Amniotic epithelial cell (primary cell): Measurements from ENCODE around the gene ANK2.

Source experiments
- DNase-seq: peaks from one replicate; pipeline ENCODE4 v3.0.0-alpha.2; 2010; ENCODE audit warnings: low read depth

ANK2 gene

GRCh38 chr4:113289766-113290165, 240.3 kb downstream of the ANK2 start:
- peak; percentile 13 for DNase-seq

GRCh38 chr4:113290666-113291065, 241.2 kb downstream of the ANK2 start:
- DNase-seq = peak; percentile 8

- no peak for DNase-seq
These were observed 243.1 kb downstream of the ANK2 start for GRCh38 chr4:113292371-113293042.

GRCh38 chr4:113293043-113293560, 243.6 kb downstream of the ANK2 start:
- DNase-seq = peak; percentile 7

GRCh38 chr4:113293674-113294073, 244.2 kb downstream of the ANK2 start:
- no peak for DNase-seq

- no peak for DNase-seq
These were observed 245.5 kb downstream of the ANK2 start for GRCh38 chr4:113294908-113295307.

- DNase-seq = peak; percentile 96
These were observed 251.0 kb downstream of the ANK2 start for GRCh38 chr4:113300471-113300928.

- no peak for DNase-seq
These were observed 252.6 kb downstream of the ANK2 start for GRCh38 chr4:113302051-113302450.

- no peak for DNase-seq
These were observed 253.9 kb downstream of the ANK2 start for GRCh38 chr4:113303315-113303714.

GRCh38 chr4:113311047-113311446, 261.6 kb downstream of the ANK2 start:
- peak; percentile 33 for DNase-seq

- no peak for DNase-seq
These were observed 263.1 kb downstream of the ANK2 start for GRCh38 chr4:113312529-113312928.

- DNase-seq = no peak
These were observed 265.0 kb downstream of the ANK2 start for GRCh38 chr4:113314426-113314825.

- DNase-seq = no peak
These were observed 267.4 kb downstream of the ANK2 start for GRCh38 chr4:113316879-113317278.

- no peak for DNase-seq
These were observed 268.1 kb downstream of the ANK2 start for GRCh38 chr4:113317523-113317922.

- DNase-seq = no peak
These were observed 273.3 kb downstream of the ANK2 start for GRCh38 chr4:113322736-113323135.

- no peak for DNase-seq
These were observed 276.6 kb downstream of the ANK2 start for GRCh38 chr4:113325876-113326615.

- DNase-seq = peak; percentile 20
These were observed 278.0 kb downstream of the ANK2 start for GRCh38 chr4:113327494-113327893.

GRCh38 chr4:113328514-113328913, 279.1 kb downstream of the ANK2 start:
- DNase-seq = no peak

GRCh38 chr4:113330200-113330599, 280.7 kb downstream of the ANK2 start:
- DNase-seq = no peak

- DNase-seq = no peak
These were observed 282.4 kb downstream of the ANK2 start for GRCh38 chr4:113331811-113332210.

GRCh38 chr4:113332701-113333100, 283.2 kb downstream of the ANK2 start:
- no peak for DNase-seq

- DNase-seq = no peak
These were observed 286.3 kb downstream of the ANK2 start for GRCh38 chr4:113335746-113336145.

GRCh38 chr4:113336556-113336955, 287.1 kb downstream of the ANK2 start:
- no peak for DNase-seq
